Middle frontal gyrus (tissue), 1 donor: ENCODE measurements around the gene AMELX.

Experiments
- DNase-seq: peaks from one replicate; pipeline ENCODE4 v3.0.0-alpha.2; 2015; ENCODE audit warnings: low spot score; ENCODE audit errors: extremely low spot score

Gene AMELX

DNA sequence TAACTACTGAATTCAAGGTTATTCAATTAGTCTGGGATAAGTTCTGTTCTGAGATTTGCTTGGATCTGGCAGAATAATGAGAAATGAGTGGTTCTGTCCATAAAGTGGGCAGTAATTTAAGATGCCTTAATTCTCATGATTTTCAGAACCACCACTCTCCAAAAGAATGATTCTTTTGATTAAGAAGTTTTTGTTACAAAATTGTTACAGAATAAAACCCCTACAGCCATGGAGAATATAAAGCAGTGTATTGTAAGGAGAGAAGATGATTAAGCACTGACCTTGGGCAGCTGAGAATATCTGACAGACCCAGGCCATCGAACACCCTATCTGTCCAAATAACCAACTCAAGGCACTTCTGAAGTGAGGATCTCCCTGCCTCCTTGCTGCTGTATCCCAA lies 12.4 kb downstream of the AMELX start:
- DNase-seq: no peak

DNA sequence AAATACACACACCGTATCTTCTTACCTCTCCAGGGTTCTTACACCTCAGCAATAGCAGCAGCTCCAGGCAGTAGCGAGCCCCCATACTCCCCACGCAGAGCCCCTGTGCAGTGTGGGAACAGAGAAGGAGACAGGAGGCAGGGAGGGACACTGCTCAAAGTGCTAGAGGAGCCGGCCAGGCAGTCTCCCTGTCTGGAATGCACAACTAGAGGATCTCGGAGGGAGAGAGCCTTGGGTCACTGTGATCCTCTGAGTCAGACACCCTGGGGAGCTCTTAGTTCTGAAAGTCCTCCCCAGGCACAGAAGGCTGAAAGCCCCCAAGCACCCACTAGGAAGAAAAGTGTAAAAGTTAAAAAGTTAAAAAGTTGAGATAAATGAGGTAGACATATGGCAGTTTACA lies 16.0 kb downstream of the AMELX start:
- DNase-seq: no peak

DNA sequence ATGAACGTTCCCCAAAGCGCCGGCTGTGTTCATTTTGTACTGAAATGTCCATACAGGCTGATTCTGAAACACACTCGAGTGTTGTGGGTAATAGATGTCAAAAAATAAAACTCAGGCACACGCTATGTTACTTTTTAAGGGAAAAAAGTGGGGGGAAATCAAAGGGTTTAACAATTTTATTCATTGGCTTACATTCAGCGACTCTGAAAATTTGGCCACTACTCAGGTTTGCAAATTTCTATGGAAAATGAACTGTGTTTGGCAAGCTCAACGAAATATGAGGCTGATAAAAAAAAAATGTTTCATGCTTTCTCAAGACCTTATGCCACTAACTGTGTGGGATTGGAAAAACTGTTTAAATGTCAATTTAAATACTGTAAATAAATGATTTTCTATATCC lies 18.5 kb downstream of the AMELX start:
- no peak for DNase-seq

DNA sequence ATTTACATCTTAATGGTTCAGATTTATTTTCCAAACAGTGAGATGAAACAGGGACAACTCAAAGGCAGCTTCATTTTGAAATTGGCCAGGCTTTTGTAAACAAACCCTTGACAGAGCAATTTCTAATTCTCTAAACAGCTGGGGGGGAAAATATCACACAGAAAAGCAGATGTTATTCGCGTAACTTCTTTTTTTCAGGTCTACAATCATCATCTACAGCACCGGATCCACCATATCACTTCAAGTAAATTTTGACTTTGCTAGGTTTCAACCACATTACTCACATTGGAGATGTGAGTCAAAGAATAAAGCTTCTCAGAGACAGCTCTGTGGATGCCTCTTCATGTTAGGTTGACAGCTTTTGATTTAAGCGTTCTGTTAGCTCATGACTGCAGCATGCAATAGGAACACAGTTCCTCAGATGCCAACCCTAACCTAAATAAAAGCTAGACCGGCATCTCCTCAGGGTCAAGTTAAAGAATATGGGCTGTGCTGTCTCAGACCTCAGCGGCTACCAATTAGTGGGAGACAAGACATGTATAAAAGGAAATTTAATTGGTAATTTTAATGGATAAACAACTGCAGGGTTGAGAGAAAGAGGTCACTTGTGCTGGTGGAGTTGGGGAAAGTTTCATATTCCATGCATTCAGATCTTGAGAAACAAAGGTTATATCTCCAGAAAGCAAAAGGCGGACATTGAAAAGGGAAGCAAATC lies 26.8 kb downstream of the AMELX start:
- DNase-seq: no peak

DNA sequence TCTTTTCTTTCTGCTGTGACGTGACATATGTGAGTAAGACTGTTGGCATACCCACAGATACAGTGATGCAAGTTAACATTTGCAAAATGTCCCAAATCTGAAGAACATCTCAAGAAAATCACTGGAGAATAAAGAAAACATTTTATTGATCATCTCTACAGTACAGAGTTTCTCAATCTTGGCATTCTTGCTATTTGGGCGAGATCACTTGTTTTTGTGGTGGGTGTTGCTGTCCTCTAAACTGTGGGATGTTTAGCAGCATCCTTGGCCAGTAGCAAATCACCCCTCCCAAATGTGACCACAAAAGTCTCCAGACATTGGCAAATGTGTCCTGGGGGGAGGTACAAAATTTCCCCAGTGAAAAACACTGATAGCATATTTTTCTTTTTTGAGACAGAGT lies 28.8 kb downstream of the AMELX start:
- no peak for DNase-seq

DNA sequence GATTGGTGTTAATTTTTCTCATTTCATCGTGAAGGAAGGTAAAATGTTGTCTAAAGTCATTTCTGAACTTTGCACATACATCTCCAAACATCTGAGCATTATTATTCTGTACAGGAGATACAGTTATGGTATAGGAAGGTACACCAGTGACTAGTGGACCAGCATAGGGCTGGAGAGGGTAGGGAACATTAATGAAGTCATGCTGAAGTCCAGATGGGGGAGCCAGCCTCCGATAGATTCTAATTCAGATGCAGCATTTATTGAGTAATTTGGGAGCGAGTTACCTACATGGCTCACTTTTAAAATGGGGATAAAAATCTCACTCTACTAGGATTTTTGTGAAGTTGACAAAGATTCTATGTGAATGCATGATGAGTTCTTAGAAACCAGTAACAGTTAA lies 34.9 kb downstream of the AMELX start:
- DNase-seq: no peak

DNA sequence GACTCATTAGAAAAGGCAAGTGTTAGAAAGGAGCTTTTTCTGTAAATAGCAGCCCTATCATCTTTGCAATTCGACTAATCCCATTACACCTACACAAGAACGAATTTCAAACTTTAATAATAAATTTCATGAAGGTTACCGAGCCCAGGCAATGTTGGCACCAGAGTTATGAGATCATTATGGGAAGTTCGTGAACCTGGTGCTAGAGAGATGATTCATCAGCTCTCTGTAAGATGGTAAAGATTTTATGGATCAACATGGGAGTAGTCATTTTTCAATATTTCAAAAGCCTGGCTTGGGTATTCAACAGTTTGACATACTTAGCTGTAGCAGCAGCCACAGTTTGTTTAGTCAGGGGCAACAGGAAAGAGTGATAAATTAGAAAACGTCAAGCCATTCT lies 35.8 kb downstream of the AMELX start:
- no peak for DNase-seq

DNA sequence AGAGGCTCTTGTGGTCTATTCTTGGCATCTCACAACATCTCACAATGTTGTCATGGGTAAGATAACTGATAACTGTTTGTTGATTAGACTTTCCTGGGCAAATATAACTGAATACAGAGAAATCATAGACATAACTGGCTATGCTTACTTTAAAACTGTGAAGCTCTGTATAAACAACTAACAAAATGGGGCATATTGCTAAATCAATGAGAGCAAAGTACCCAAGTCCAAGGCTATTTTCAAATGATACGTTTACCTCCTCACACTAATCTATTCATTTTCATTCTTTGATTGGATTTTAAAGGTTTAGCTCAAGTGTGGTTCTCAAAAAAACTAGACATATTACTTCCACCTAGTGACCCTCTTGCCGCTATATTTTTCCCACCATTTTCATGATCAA lies 38.6 kb downstream of the AMELX start:
- no peak for DNase-seq

DNA sequence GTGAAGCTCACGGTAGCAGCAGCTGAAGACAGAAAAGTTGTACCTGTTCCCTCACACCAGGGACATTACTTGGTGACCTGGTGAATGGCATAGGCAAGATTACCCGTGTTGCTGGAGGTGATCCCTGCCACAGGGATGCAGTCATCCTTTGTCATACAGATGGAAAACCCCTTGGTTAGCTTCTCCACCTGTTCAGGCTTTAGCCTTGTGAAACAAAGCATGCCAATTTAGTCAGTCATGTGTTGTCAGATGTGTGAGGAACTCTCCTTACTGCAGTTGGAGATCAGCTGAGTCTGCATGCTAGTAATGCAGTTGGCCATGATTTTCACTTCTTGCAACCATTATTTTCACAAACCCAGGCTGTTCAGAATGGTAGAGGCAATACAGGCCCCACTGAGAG lies 41.0 kb downstream of the AMELX start:
- DNase-seq: no peak

DNA sequence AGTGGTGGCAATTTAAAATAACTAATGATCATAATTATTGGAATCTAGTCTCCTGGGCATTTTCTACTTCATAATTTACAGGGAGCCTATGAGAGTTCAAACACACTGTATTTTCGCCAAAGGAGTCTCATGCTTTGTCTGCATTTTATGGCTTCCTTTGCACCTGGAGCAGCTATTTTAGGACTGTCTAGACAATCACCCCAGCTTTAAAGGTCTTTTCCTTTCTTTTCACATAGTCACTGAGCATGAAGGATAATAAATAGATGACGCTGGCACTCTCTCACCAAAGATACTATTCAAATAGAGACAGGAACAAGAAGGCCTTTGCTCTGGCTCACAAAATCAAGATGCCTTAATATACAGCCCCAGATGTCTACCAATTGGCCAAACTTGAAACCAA lies 43.0 kb downstream of the AMELX start:
- DNase-seq: no peak

DNA sequence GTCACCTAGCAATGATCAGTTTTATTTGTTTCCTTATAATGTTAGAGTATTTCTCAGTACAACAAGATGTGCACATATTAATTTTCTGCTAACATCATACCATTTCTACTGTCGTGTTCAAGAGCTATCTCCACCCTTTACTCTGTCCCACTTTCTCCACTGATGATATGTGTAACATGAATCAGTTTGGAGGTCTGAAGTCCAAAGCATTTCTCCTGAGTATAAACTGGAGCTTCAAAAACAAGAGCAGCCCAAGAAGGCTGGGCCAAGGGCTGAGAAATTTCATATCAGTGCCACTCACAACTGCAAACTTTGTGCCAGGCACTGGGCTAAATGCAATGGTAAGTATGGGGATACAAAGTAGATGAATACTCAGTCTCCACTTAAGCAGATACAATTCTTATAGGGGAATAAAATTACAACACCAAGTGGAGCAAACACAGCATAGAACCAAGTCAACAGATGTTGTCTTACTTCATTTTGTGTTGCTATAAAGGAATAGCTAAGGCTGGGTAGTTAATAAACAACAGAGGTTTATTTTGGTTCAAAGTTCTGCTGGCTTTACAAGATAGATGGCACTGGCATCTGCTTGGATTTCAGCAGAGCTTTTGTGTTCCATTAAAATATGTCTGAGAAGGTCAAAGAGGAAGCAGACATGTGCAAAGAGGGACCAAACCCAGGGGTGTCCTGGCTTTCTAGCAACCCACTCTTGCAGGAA lies 44.2 kb downstream of the AMELX start:
- no peak for DNase-seq

DNA sequence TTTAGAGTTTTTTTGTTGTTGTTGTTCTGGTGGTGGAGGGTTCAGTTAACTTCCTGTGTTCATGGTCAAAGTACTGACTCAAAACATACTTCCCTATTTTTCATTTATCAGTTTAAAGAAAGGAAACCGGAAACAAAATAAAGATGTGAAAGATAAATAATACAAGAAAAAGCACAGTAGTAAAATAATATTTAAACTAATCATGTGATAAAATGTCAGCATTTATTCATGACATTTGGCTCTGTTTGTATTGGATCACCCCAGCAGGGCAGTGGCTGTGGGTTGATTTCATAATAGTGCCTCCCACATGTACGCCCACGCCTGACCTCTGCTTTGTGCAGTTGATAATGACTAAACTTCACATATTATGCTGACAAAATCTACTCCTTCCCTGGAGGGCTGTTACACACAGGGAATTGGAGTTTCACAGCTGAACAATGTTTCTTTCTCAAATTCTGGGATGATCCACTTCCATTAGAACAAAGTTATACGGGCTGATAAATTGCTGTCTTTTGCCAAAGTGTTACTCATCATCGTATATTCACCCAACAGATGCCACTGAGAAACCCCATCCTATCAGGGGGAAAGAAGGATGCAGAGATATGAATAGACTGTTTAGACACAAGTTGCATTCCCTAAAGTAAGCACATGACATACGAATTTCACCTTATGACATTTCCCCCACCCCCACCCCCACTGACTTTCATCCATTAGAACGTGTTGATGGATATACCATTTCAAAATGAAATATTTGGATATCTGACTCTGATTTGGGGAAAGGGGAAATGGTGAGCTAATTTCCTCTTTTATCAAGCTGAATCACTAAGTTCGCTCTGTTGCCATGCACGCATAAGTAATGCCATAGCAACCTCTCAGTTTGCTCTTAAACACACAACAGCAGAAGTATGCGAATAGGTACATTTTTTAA lies 48.3 kb downstream of the AMELX start:
- no peak for DNase-seq

DNA sequence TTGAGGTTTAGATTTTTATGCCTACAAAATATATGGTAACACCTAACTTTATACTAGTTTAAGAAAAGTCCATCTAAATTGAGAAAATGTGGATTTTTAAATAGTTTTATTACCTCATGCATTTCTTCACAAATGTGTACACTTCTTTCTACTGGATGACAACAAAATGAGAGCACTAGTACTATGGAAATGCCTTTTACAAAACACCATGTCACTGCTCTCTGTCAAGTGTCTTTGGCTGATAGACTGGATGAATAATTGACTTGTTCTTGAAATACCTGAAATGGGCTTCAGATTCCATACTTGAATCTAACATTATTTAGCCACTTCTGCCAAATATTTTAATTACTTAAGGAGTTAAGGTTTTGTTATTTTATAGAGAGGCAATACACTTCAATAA lies 49.5 kb downstream of the AMELX start:
- no peak for DNase-seq

DNA sequence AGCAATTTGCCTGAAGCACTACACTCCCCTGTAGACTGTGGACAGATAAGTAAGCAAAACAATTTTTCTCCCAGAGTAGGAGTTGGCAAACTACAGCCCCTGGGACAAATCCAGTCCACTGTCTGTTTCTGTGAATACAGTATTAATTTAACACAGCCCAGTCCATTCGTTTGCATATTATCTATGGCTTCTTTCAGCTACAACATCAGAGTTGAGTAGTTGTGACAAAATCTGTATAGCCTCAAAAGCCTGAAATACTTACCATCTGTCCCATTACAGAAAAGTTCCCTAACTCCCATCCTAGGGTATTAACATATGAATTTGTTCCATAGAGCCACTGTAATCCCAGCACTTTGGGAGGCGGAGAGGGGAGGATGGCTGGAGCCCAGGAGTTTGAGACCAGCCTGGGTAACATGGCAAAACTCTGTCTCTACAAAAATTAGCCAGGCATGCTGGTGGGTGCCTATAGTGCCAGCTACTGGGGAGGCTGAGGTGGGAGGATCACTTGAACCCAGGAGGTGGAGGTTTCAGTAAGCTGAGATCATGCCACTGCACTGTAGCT lies 53.0 kb downstream of the AMELX start:
- DNase-seq: no peak

DNA sequence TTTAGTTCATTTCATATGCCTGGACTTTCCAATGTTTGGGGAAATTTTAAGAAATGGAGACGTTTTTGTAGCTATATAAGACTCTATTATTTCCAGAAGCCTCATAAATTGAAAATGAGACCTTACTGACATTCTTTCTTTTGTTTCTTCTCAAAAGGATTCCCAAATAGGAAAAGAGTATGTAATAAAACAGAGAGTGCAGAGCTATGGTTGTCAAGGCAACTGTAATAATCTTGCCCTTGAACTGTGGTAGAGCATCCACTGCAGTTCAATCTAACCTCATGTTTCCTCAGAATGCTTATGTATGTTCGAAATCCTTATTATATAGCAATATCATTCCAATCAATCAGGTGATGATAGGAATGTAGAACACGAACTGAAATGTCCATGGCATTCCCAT lies 54.1 kb downstream of the AMELX start:
- no peak for DNase-seq

DNA sequence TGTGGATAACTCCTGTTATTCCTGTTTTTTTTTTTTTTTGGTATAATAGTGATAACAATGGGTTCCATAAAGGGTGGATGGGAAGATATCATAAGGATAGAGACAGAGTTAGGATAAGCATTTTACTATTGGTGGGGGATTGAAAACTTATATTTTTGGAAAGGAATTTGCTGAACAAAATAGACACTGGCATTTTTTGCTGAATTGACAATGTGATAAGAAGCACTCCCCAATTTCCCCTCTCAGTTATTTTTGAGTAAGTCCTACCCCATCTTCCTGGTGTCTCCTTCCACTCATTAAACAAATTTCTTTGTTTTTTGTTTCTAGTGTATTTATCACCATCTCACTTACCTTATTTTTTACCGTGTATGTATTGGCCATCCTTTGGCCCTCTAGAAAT lies 55.8 kb downstream of the AMELX start:
- no peak for DNase-seq

DNA sequence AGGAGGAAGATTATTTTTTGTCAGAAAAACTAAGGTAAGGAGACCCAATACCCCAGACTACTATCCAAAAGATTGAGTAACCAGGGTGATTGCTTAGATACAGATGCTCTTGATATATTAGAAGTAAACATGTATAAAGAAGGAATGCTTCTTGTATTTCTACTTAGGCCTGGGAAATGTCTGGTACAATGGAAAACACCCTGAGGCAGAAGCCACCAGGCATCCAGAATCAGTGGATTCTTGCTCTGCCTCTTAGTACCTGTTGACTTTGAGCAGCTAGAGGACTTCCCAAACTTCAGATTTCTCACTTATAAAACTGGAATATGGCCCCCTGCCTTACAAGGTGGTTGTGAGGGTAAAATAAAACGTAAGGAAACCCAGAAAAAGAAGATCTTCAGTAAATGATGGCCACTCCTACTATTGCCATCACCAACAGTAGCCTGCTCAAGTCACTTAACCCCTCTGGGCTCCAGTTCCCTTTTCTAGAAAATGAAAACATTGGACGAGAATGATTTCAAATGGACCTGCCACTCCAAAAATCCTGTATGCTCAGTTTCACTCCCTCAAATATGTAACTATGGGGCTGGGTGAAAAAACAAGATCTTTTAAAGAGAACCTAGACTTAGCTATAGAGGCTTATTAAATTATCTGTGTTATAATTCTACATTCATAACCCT lies 56.6 kb downstream of the AMELX start:
- no peak for DNase-seq
